ENCODE measurements around the gene TPST1.

DNA sequence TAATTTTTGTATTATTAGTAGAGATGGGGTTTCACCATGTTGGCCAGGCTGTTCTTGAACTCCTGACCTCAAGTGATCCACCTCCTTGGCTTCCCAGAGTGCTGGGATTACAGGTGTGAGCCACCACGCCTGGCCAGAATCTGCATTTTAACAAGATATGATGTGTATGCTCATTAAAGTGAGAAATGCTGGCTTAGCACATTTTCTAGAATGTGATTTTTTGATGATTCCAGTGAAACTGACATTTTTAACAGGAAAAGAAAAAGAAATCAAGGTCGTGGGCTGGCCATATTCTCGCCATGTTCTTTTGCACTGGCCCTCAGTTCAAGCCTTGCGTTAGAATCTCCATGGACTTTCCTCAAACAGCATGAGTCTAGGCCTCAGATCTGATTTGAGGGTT is 18.1 kb upstream of the TPST1 start:
- TF ChIP-seq, protein P1, sequence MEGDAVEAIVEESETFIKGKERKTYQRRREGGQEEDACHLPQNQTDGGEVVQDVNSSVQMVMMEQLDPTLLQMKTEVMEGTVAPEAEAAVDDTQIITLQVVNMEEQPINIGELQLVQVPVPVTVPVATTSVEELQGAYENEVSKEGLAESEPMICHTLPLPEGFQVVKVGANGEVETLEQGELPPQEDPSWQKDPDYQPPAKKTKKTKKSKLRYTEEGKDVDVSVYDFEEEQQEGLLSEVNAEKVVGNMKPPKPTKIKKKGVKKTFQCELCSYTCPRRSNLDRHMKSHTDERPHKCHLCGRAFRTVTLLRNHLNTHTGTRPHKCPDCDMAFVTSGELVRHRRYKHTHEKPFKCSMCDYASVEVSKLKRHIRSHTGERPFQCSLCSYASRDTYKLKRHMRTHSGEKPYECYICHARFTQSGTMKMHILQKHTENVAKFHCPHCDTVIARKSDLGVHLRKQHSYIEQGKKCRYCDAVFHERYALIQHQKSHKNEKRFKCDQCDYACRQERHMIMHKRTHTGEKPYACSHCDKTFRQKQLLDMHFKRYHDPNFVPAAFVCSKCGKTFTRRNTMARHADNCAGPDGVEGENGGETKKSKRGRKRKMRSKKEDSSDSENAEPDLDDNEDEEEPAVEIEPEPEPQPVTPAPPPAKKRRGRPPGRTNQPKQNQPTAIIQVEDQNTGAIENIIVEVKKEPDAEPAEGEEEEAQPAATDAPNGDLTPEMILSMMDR (IDR thresholded peaks at IDR 0.05; ENCODE audit: insufficient read depth, low read depth, low read length): no peak
- no peak for TF ChIP-seq EZH2 (IDR thresholded peaks at IDR 0.05; ENCODE audit: insufficient read depth, low read length)

Measured in astrocyte (in vitro differentiated cells and primary cell).